NCI-H748 treated with DMSO at 0.1 percent for 48 hours (cell line): ENCODE results near the gene GART.
"Not testable (repeated sequence)": the region's sequence is repeated elsewhere in the genome, so short reads cannot be mapped to it uniquely, and the experiment has no call there.

Experiments used
- DNase-seq: peaks from one replicate; lab custom pipeline; 2025; lab: John Stamatoyannopoulos, UW

GART gene

DNA sequence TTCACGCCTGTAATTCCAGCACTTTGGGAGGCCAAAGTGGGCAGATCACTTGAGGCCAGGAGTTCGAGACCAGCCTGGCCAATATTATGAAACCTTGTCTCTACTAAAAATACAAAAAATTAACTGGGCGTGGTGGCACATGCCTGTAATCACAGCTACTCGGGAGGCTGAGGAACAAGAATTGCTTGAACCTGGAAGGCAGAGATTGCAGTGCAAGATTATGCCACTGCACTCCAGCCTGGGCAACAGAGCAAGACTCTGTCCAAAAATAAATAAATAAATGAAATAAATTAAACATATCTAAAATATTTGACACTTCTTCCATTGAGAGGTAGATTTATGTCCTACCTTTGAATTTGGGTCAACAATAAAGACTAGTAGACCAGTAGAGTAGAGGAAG, 72.7 kb downstream of the GART start:
- DNase-seq = not testable (repeated sequence)

DNA sequence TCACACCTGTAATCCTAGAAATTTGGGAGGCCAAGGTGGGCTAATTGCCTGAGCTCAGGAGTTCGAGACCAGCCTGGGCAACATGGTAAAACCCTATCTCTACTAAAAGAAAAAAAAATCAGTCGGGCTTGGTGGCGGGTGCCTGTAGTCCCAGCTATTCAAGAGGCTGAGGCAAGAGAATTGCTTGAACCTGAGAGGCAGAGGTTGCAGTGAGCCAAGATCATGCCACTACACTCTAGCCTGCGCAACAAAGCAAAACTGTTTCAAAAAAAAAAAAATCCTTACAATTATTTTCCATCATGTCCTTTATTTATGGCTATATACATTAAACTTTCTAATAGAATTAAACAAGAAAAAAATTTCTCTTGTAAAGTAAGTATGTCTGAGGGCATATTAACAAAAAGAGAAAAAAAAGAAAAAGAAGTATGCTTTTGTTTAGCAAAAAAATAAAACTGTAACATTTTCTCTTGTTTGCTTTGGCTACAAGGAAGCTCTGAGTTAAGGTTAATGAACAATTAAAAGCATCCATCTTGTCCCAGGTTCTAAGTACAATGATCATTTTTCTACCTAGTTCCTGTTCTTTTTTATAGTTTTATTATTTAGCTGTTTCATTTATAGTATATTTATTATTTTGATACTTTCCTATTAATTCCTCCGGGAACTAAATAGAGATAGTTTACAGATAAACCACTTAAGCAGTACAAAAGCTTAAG, 80.2 kb downstream of the GART start:
- DNase-seq = no peak

DNA sequence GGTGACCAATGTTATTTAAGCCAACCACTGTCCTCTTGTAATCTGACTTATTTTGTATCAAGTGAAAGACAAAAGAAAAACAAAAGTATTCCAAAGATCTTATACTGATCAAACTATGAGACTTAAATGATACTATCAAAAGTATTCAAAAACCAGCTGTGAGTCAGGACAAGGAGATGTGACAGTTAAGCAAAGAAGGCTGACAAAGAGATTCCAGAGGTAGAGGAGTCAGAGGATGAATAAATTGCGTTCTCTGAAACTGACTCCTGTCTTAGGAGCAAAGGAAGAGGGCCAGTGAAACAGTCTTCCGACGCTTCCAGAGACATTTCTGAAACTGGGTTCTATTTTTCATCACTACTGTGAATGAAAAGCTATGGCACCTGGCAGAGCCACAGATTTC, 83.1 kb downstream of the GART start:
- no peak for DNase-seq

DNA sequence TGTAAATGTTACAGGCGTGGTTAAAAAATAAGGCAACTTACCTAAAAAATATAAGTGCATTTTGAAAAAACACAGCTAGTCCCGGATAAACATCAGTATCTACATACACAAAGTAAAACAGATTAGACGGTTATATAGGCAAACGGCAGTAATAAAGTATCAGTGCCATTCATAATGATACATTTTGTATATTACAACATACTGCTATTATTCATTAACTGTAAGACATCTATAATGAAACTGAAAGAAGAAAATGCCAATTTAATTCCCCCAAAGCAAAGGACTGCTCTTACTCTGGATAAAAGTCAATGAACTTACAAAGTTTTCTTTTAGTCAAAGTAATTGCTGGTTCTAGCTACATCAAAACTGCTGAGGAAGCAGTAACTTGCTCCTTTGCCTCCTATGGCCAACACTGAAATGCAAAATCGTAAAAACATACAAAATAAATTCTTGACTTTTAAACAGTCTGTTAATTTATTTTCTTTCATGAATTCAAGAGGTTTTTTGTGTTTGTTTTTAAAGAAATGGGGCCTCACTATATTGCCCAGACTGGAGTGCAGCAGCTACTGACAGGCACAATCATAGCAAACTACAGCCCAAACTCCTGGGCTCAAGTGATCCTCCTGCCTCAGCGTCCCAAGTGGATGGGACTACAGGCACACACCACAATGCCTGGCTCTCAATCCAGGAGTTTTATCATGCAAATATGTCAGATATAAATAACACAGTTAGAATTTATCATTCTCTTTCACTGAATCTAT, 86.1 kb downstream of the GART start:
- no peak for DNase-seq
